ENCODE measurements around the gene CXCL1. TPM values are rescaled to one million over a fixed set of nuclear protein-coding genes. Genes with fewer than 3 reads are reported as not detected.

CXCL1 gene
- total and polyA plus RNA-seq, 2 donors = 0.42 to 1.5 TPM

GRCh38 chr4:73843369-73843768, 25.8 kb upstream of the CXCL1 start:
- Histone ChIP-seq H3K4me3 (ENCODE audit: low read depth, low read length) (no peak overlapping the region), H3K36me3 (ENCODE audit: insufficient read depth) (no peaks in the 10 kb centered on the region), H3K4me1 (ENCODE audit: insufficient read depth) (no peaks in the 10 kb centered on the region), H3K27ac (ENCODE audit: low read depth) (no peak overlapping the region)
- no peak for DNase-seq (ENCODE audit: extremely low spot score)

- WGBS = 72% methylated on average over 3 of the region's 3 CpGs
- no peak for DNase-seq (ENCODE audit: extremely low spot score)
- no peaks in the 10 kb centered on the region for H3K4me1 ChIP-seq (ENCODE audit: insufficient read depth)
- no peak overlapping the region for H3K27ac ChIP-seq (ENCODE audit: low read depth)
- no peaks in the 10 kb centered on the region for H3K36me3 ChIP-seq (ENCODE audit: insufficient read depth)
- H3K4me3 ChIP-seq (ENCODE audit: low read depth, low read length) = no peak overlapping the region
Observed at GRCh38 chr4:73844345-73844744, 24.8 kb upstream of the CXCL1 start.

GRCh38 chr4:73844806-73845205, 24.4 kb upstream of the CXCL1 start:
- DNase-seq (ENCODE audit: extremely low spot score) = no peak
- H3K4me3 ChIP-seq (ENCODE audit: low read depth, low read length) = no peak overlapping the region
- 56% methylated on average over 2 of the region's 2 CpGs for WGBS
- no peaks in the 10 kb centered on the region for H3K36me3 ChIP-seq (ENCODE audit: insufficient read depth)
- no peaks in the 10 kb centered on the region for H3K4me1 ChIP-seq (ENCODE audit: insufficient read depth)
- H3K27ac ChIP-seq (ENCODE audit: low read depth) = no peak overlapping the region

DNA sequence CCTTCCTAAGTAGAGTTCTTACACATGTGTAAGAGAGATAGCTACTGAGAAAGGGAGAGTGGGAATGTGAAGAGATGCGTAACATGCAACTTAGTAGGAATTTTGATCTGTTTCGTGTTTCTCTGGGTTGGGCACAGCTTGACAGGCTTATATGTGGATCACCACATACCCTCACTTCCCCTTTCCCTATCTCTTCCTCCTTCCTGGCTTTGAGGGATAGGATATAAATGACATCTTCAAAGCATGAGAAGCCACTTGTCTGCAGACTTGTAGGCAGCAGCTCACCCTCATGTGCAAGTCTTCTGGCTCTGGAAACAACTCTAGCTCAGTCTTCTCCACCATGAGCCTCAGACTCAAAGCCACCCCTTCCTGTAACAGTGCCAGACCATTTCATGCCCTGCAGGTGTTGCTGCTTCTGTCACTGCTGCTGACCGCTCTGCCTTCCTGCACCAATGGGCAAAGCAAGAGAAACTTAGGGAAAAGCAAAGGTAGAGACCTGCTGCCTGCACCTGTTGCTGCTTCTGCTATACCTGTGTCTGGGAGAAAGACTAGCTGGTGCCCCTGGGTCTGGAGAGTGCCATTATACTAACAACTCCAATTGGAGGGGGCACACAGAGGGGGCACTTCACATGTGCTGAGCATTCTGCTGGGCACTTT, 21.5 kb upstream of the CXCL1 start:
- Histone ChIP-seq H3K27ac (ENCODE audit: low read depth) (no peak overlapping the region), H3K4me1 (ENCODE audit: insufficient read depth) (no peaks in the 10 kb centered on the region), H3K36me3 (ENCODE audit: insufficient read depth) (no peaks in the 10 kb centered on the region), H3K4me3 (ENCODE audit: low read depth, low read length) (no peak overlapping the region)
- no peak for DNase-seq (ENCODE audit: extremely low spot score)
- WGBS = 90% methylated on average over 3 of the region's 3 CpGs

- 79% methylated on average over 1 of the region's 1 CpG for WGBS
Observed at GRCh38 chr4:73848183-73848777, 20.9 kb upstream of the CXCL1 start.

DNA sequence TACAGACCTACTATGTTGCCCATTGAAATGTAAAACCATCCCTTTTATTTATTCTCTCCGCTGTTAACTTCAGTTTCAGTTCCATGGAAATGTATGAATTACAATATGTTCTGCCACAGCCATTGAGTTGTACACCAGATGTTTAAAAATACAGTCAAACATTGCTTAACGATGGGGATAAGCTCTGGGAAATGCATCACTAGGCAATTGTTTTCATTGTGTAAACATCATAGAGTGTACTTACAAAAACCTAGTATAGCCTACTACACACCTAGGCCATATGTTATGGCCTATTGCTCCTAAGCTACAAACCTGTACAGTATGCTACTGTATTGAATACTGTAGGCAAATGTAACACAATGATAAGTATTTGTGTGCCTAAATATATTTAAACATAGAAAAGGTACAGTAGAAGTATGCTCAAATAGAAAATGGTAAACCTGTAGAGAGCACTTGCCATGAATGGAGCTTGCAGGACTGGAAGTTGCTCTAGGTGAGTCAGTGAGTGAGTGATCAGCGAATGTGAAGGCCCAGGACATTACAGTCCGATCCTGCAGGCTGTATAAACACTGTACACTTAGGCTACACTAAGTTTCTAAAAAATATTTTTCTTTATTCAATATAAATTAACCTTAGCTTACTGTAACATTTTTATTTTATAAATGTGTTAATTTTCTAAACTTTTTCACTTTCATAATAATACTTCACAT, 18.8 kb upstream of the CXCL1 start:
- H3K27ac ChIP-seq (ENCODE audit: low read depth) = no peak overlapping the region

More at GRCh38 chr4:73848183-73848777, 20.9 kb upstream of the CXCL1 start:
- Histone ChIP-seq H3K27ac (ENCODE audit: low read depth) (no peak overlapping the region), H3K4me3 (ENCODE audit: low read depth, low read length) (no peak overlapping the region), H3K36me3 (ENCODE audit: insufficient read depth) (no peaks in the 10 kb centered on the region), H3K4me1 (ENCODE audit: insufficient read depth) (no peaks in the 10 kb centered on the region)
- DNase-seq (ENCODE audit: extremely low spot score) = no peak

GRCh38 chr4:73851293-73851692, 17.9 kb upstream of the CXCL1 start:
- no peak for DNase-seq (ENCODE audit: extremely low spot score)
- H3K36me3 ChIP-seq (ENCODE audit: insufficient read depth) = no peaks in the 10 kb centered on the region
- 67% methylated on average over 1 of the region's 1 CpG for WGBS
- no peak overlapping the region for H3K4me3 ChIP-seq (ENCODE audit: low read depth, low read length)
- no peaks in the 10 kb centered on the region for H3K4me1 ChIP-seq (ENCODE audit: insufficient read depth)
- H3K27ac ChIP-seq (ENCODE audit: low read depth) = no peak overlapping the region

More for the DNA sequence above, 18.8 kb upstream of the CXCL1 start:
- no peaks in the 10 kb centered on the region for H3K36me3 ChIP-seq (ENCODE audit: insufficient read depth)
- 82% methylated on average over 4 of the region's 4 CpGs for WGBS
- H3K4me1 ChIP-seq (ENCODE audit: insufficient read depth) = no peaks in the 10 kb centered on the region
- H3K4me3 ChIP-seq (ENCODE audit: low read depth, low read length) = no peak overlapping the region
- no peak for DNase-seq (ENCODE audit: extremely low spot score)

- Histone ChIP-seq H3K27ac (ENCODE audit: low read depth) (no peak overlapping the region), H3K4me3 (ENCODE audit: low read depth, low read length) (no peak overlapping the region), H3K36me3 (ENCODE audit: insufficient read depth) (no peaks in the 10 kb centered on the region), H3K4me1 (ENCODE audit: insufficient read depth) (no peaks in the 10 kb centered on the region)
- no peak for DNase-seq (ENCODE audit: extremely low spot score)
Observed at GRCh38 chr4:73852771-73853170, 16.4 kb upstream of the CXCL1 start.

GRCh38 chr4:73853246-73853704, 15.9 kb upstream of the CXCL1 start, which contains the start of gene PF4V1:
Gene PF4V1 (plus strand): TSS chr4:73853296. CDS start chr4:73853363, 67 bp downstream.
- Histone ChIP-seq H3K27ac (ENCODE audit: low read depth) (no peak within 1 kb of the TSS), H3K4me1 (ENCODE audit: insufficient read depth) (no peaks in the 10 kb centered on the region), H3K4me3 (ENCODE audit: low read depth, low read length) (no peak within 1 kb of the TSS), H3K36me3 (ENCODE audit: insufficient read depth) (no peaks in the 10 kb centered on the region)
- no peak for DNase-seq (ENCODE audit: extremely low spot score)
- WGBS = 16% methylated on average over 22 of the region's 22 CpGs

DNA sequence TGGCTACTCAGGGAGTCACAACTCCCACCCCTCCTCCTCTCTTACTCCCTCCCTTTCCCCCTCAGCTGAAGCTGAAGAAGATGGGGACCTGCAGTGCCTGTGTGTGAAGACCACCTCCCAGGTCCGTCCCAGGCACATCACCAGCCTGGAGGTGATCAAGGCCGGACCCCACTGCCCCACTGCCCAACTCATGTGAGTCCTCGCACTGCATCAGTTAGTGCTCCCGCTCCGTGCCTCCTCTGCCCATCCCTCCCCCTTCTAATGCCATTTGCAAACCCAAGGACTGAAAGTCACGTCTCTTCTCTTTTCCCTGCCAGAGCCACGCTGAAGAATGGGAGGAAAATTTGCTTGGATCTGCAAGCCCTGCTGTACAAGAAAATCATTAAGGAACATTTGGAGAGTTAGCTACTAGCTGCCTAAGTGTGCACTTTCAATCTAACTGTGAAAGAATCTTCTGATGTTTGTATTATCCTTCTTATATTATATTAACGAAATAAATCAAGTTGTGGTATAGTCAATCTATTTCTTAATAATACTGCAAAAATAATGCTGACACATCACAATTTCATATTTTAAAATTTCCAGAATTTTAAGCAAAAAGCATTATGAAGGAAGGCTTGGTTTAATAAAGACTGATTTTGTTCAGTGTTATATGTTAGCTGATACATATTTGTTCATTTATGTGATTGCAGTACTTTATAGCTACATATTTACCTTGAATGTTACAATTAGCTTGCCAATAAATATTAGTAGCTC, 15.3 kb upstream of the CXCL1 start:
- Histone ChIP-seq H3K27ac (ENCODE audit: low read depth) (no peak overlapping the region), H3K36me3 (ENCODE audit: insufficient read depth) (no peaks in the 10 kb centered on the region), H3K4me1 (ENCODE audit: insufficient read depth) (no peaks in the 10 kb centered on the region), H3K4me3 (ENCODE audit: low read depth, low read length) (no peak overlapping the region)
- WGBS = 34% methylated on average over 8 of the region's 8 CpGs
- no peak for DNase-seq (ENCODE audit: extremely low spot score)

DNA sequence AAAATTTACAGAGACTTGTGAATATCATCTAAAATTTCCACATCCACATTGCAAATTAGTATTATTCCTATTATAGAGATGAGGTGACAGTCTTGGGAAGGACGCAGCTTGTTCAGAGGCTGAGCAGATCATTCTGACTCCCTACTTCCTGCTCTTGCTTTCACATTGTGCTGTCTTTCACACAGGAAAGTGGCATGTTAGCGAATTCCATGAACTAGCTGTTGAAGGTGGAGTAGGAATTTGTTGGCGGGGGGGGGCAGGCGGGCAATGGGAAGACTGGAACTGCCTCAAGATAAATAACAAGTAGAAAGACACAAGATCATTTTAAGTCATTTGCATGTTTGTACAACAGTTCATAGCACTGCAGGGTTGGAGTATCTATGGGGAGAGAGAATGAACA, 13.8 kb upstream of the CXCL1 start:
- Histone ChIP-seq H3K36me3 (ENCODE audit: insufficient read depth) (no peaks in the 10 kb centered on the region), H3K27ac (ENCODE audit: low read depth) (no peak overlapping the region), H3K4me1 (ENCODE audit: insufficient read depth) (no peaks in the 10 kb centered on the region), H3K4me3 (ENCODE audit: low read depth, low read length) (no peak overlapping the region)
- DNase-seq (ENCODE audit: extremely low spot score) = no peak
- 75% methylated on average over 4 of the region's 4 CpGs for WGBS

GRCh38 chr4:73856518-73856917, 12.7 kb upstream of the CXCL1 start:
- Histone ChIP-seq H3K36me3 (ENCODE audit: insufficient read depth) (no peaks in the 10 kb centered on the region), H3K27ac (ENCODE audit: low read depth) (no peak overlapping the region), H3K4me1 (ENCODE audit: insufficient read depth) (no peaks in the 10 kb centered on the region), H3K4me3 (ENCODE audit: low read depth, low read length) (no peak overlapping the region)
- no peak for DNase-seq (ENCODE audit: extremely low spot score)

DNA sequence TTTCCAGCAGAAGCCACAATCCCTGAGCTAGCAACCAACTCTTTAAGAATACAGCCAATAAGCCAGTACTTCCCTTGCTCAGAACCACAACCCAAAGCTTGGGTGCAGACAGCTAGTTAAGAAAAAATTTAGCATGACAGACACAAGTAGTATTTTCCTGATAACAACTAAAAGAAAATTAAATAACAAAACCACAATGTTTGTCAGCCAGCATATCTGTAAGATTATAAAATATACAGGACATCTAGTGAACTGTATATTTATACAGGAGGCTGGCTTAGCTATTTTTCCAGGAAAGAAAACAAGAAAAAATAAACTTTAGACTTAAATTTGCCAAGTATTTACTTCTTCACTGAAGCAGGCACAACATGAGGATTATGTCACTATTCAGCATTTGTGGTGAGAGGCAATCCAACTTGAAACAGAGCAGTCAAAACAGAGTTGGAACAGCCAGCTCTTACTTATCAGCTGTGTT, 9.5 kb upstream of the CXCL1 start:
- H3K27ac ChIP-seq (ENCODE audit: low read depth) = no peak overlapping the region
- no peak for DNase-seq (ENCODE audit: extremely low spot score)
- H3K4me1 ChIP-seq (ENCODE audit: insufficient read depth) = no peaks in the 10 kb centered on the region
- no peak overlapping the region for H3K4me3 ChIP-seq (ENCODE audit: low read depth, low read length)
- H3K36me3 ChIP-seq (ENCODE audit: insufficient read depth) = no peaks in the 10 kb centered on the region
